Caco-2 (cell line): ENCODE results near the gene BRAT1. TPM values are rescaled to one million over a fixed set of nuclear protein-coding genes. Genes with fewer than 3 reads are reported as not detected.
"Not testable (repeated sequence)": the region's sequence is repeated elsewhere in the genome, so short reads cannot be mapped to it uniquely, and the experiment has no call there.

Experiments
- BruUV-seq: library from RNA; stranded (reverse); fragments of 400-500 nt; replicated peaks from 2 replicates; lab custom pipeline; 2021; lab: Mats Ljungman, UMichigan
- CTCF ChIA-PET: fragments of 300-600 bp; sonication (Branson Sonifier 250); formaldehyde crosslinking; loops from one replicate; lab custom pipeline; 2022; ENCODE audit warnings: antibody characterized with exemption; lab: Charles Lee
- POLR2A ChIA-PET: fragments of 300-600 bp; sonication (Branson Sonifier 250); formaldehyde crosslinking; loops from one replicate; lab custom pipeline; 2022; ENCODE audit warnings: antibody characterized with exemption; lab: Charles Lee
- DNase-seq, 2 experiments: peaks; one replicate each; pipeline versions ENCODE4 v3.0.0 to v3.0.0-alpha.2; 2020 to 2022
- H3K27me3 ChIP-seq: replicated peaks from 2 replicates; pipeline ENCODE4 v1.6.0; 2011; ENCODE audit warnings: low read length; ENCODE audit not compliant: control insufficient read depth, insufficient read depth
- H3K36me3 ChIP-seq: 2 replicates; pipeline ENCODE4 v1.5.1; 2011; ENCODE audit warnings: low read length; ENCODE audit not compliant: control insufficient read depth, insufficient read depth
- H3K4me1 ChIP-seq: fragments of 250-450 bp; sonication (Bioruptor Pico); 2 replicates; pipeline ENCODE4 v1.5.1; 2020; ENCODE audit warnings: mild to moderate bottlenecking
- H3K4me3 ChIP-seq: 2 replicates; pipeline ENCODE4 v1.5.1; 2011; ENCODE audit warnings: low read depth, mild to moderate bottlenecking, control low read depth, low read length
- H3K9me3 ChIP-seq: fragments of 250-450 bp; sonication (Bioruptor Pico); 2 replicates; pipeline ENCODE4 v1.5.1; 2020; ENCODE audit warnings: mild to moderate bottlenecking, moderate library complexity
- H3K27ac Mint-ChIP-seq: one replicate; pipeline ENCODE4 v1.8.0; 2022; ENCODE audit warnings: mixed read lengths; ENCODE audit not compliant: unreplicated experiment
- H3K27me3 Mint-ChIP-seq: one replicate; pipeline ENCODE4 v1.8.0; 2022; ENCODE audit warnings: mixed read lengths; ENCODE audit not compliant: insufficient read depth, unreplicated experiment
- H3K36me3 Mint-ChIP-seq: one replicate; pipeline ENCODE4 v1.8.0; 2022; ENCODE audit warnings: mild to moderate bottlenecking, mixed read lengths; ENCODE audit not compliant: insufficient read depth, unreplicated experiment
- H3K4me1 Mint-ChIP-seq: one replicate; pipeline ENCODE4 v1.8.0; 2022; ENCODE audit warnings: low read depth, mixed read lengths; ENCODE audit not compliant: unreplicated experiment
- H3K4me3 Mint-ChIP-seq: one replicate; pipeline ENCODE4 v1.8.0; 2022; ENCODE audit warnings: mild to moderate bottlenecking, moderate library complexity, mixed read lengths; ENCODE audit not compliant: unreplicated experiment
- H3K9me3 Mint-ChIP-seq: one replicate; pipeline ENCODE4 v1.8.0; 2022; ENCODE audit warnings: mixed read lengths; ENCODE audit not compliant: unreplicated experiment
- CTCF ChIP-seq, 2 experiments: fragments of 200-600 bp in 1 of 2; IDR thresholded peaks; 1 replicate in 1 of 2; 2 replicates in 1 of 2; pipeline versions ENCODE4 v1.5.1 to v1.8.0; 2011 to 2022; ENCODE audit warnings: antibody characterized with exemption in 1 of 2, control low read depth in 1 of 2, inconsistent platforms in 1 of 2, low read depth in 1 of 2, low read length in 1 of 2, mild to moderate bottlenecking in 1 of 2, moderate library complexity in 1 of 2; ENCODE audit not compliant: insufficient read depth in 1 of 2, severe bottlenecking in 1 of 2, unreplicated experiment in 1 of 2
- intact Hi-C: fragments of 100-400 bp; cut with micrococcal nuclease; formaldehyde crosslinking; loops from one replicate; pipeline ENCODE4 v1.10.0; 2022; ENCODE audit not compliant: unreplicated experiment
- total RNA-seq: library from RNA; stranded (reverse); gene quantifications from 2 replicates; pipeline ENCODE4 v1.2.3, GENCODE V29; 2022

The BRAT1 gene
- total RNA-seq, 1 experiment from 2014 or later: 33.5 TPM

GRCh38 chr7:2593036-2593727, 37.9 kb upstream of the BRAT1 start:
- no peaks in the 10 kb centered on the region for H3K27me3 ChIP-seq
- Mint-ChIP-seq H3K4me3 (no peak overlapping the region), H3K27me3 (no peaks in the 10 kb centered on the region), H3K4me1 (no peaks in the 10 kb centered on the region), H3K9me3 (no peaks in the 10 kb centered on the region), H3K27ac (no peak overlapping the region), H3K36me3 (peaks cover 12% of the 10 kb centered on the region)
- H3K36me3 ChIP-seq: no peaks in the 10 kb centered on the region
- no peak for TF ChIP-seq CTCF (IDR thresholded peaks at IDR 0.05; ENCODE audit: insufficient read depth in 1 of 2, low read depth in 1 of 2, low read length in 1 of 2, severe bottlenecking in 1 of 2, unreplicated experiment in 1 of 2)
- no peak for DNase-seq
- intact Hi-C loops: no loop called here
- POLR2A ChIA-PET: no interaction called here
- no peaks in the 10 kb centered on the region for H3K9me3 ChIP-seq
- H3K4me1 ChIP-seq: no peaks in the 10 kb centered on the region
- no peak overlapping the region for H3K4me3 ChIP-seq
- BruUV-seq: no TSS peak
- CTCF ChIA-PET: no interaction called here

- no peaks in the 10 kb centered on the region for H3K9me3 Mint-ChIP-seq
- no peaks in the 10 kb centered on the region for H3K4me1 ChIP-seq
- no peaks in the 10 kb centered on the region for H3K4me1 Mint-ChIP-seq
- no peak overlapping the region for H3K4me3 ChIP-seq
- ChIA-PET CTCF (no interaction called here), POLR2A (no interaction called here)
- H3K36me3 ChIP-seq: no peaks in the 10 kb centered on the region
- H3K27ac Mint-ChIP-seq: no peak overlapping the region
- intact Hi-C loops: no loop called here
- no peaks in the 10 kb centered on the region for H3K9me3 ChIP-seq
- no peaks in the 10 kb centered on the region for H3K27me3 ChIP-seq
- no peak for TF ChIP-seq CTCF (IDR thresholded peaks at IDR 0.05; ENCODE audit: insufficient read depth in 1 of 2, low read depth in 1 of 2, low read length in 1 of 2, severe bottlenecking in 1 of 2, unreplicated experiment in 1 of 2)
- H3K36me3 Mint-ChIP-seq: peaks cover 14% of the 10 kb centered on the region
- no TSS peak for BruUV-seq
- DNase-seq: no peak
- no peaks in the 10 kb centered on the region for H3K27me3 Mint-ChIP-seq
- no peak overlapping the region for H3K4me3 Mint-ChIP-seq
Measured at GRCh38 chr7:2592375-2592865, 37.1 kb upstream of the BRAT1 start.

- H3K4me1 Mint-ChIP-seq, POLR2A ChIA-PET, H3K9me3 ChIP-seq, H3K4me3 ChIP-seq, H3K36me3 Mint-ChIP-seq, H3K36me3 ChIP-seq, H3K4me3 Mint-ChIP-seq, CTCF ChIA-PET, BruUV-seq, H3K27ac Mint-ChIP-seq, H3K4me1 ChIP-seq, H3K9me3 Mint-ChIP-seq, DNase-seq, intact Hi-C loops, H3K27me3 ChIP-seq, H3K27me3 Mint-ChIP-seq: not testable (repeated sequence)
Measured at GRCh38 chr7:2589941-2590340, 34.6 kb upstream of the BRAT1 start.
